Keratinocyte (primary cell): ENCODE data around the gene CUX1.

Experiments
- EZH2 ChIP-seq: IDR thresholded peaks from one replicate; pipeline ENCODE4 v1.6.1; 2012; ENCODE audit warnings: inconsistent platforms, mild to moderate bottlenecking, low read length, moderate library complexity
- TF ChIP-seq, protein P1 (sequence below), 3 experiments: IDR thresholded peaks in 1 of 3; conservative IDR thresholded peaks in 1 of 3; optimal IDR thresholded peaks in 1 of 3; 2 replicates in 2 of 3; 3 replicates in 1 of 3; pipeline versions ENCODE3 to v1.5.1; 2011; ENCODE audit warnings: low read length in 3 of 3, mild to moderate bottlenecking in 3 of 3, moderate library complexity in 2 of 3, control low read depth in 1 of 3, inconsistent platforms in 1 of 3; ENCODE audit not compliant: insufficient read depth in 2 of 3; ENCODE audit errors: extremely low read depth in 1 of 3

GRCh38 chr7:101817471-101818286, at the start of gene CUX1:
- no peak for TF ChIP-seq EZH2
- TF ChIP-seq, protein P1, sequence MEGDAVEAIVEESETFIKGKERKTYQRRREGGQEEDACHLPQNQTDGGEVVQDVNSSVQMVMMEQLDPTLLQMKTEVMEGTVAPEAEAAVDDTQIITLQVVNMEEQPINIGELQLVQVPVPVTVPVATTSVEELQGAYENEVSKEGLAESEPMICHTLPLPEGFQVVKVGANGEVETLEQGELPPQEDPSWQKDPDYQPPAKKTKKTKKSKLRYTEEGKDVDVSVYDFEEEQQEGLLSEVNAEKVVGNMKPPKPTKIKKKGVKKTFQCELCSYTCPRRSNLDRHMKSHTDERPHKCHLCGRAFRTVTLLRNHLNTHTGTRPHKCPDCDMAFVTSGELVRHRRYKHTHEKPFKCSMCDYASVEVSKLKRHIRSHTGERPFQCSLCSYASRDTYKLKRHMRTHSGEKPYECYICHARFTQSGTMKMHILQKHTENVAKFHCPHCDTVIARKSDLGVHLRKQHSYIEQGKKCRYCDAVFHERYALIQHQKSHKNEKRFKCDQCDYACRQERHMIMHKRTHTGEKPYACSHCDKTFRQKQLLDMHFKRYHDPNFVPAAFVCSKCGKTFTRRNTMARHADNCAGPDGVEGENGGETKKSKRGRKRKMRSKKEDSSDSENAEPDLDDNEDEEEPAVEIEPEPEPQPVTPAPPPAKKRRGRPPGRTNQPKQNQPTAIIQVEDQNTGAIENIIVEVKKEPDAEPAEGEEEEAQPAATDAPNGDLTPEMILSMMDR (optimal IDR thresholded peaks at IDR 0.05 in 1 of 3, IDR thresholded peaks at IDR 0.05 in 1 of 3, conservative IDR thresholded peaks at IDR 0.05 in 1 of 3; ENCODE audit: extremely low read depth in 1 of 3, insufficient read depth in 2 of 3, low read length in 3 of 3) = no peak
